Tibial artery (tissue), 4 donors: Measurements from ENCODE around the gene PCSK2.

Experiments
- DNase-seq, 2 donors: peaks; one replicate each; pipeline ENCODE4 v3.0.0-alpha.2; 2019
- H3K27ac ChIP-seq, 2 donors: fragments of 200-600 bp; sonication (generic) in 1 of 2; 1 replicate in 1 of 2; 2 replicates in 1 of 2; pipeline ENCODE4 v1.5.1; 2018 to 2019; ENCODE audit warnings: mild to moderate bottlenecking in 1 of 2
- H3K27me3 ChIP-seq, 2 donors: fragments of 200-600 bp; sonication (generic) in 1 of 2; one replicate each; pipeline versions ENCODE4 v1.5.1 to v1.6.0; 2016 to 2019
- H3K36me3 ChIP-seq, 3 donors: fragments of 200-600 bp; sonication (generic) in 2 of 3; one replicate each; pipeline ENCODE4 v1.5.1; 2016 to 2019; ENCODE audit warnings: mild to moderate bottlenecking in 2 of 3
- H3K4me1 ChIP-seq, 4 donors: fragments of 200-600 bp; sonication (generic) in 2 of 4; 1 replicate in 3 of 4; 2 replicates in 1 of 4; pipeline ENCODE4 v1.5.1; 2016 to 2019
- H3K4me3 ChIP-seq, 2 donors: fragments of 200-600 bp; sonication (generic) in 1 of 2; 1 replicate in 1 of 2; 2 replicates in 1 of 2; pipeline ENCODE4 v1.5.1; 2018 to 2019; ENCODE audit warnings: mild to moderate bottlenecking in 2 of 2
- H3K9me3 ChIP-seq, 3 donors: fragments of 200-600 bp; sonication (generic) in 1 of 3; one replicate each; pipeline ENCODE4 v1.5.1; 2016 to 2019
- CTCF ChIP-seq, 2 experiments: fragments of 200-600 bp in 1 of 2; fragments of 450-650 bp in 1 of 2; IDR thresholded peaks; one replicate each; pipeline ENCODE4 v1.5.1; 2017 to 2019; ENCODE audit warnings: antibody characterized with exemption in 2 of 2, mild to moderate bottlenecking in 1 of 2, moderate library complexity in 1 of 2
- intact Hi-C: fragments of 100-400 bp; cut with DNase I; formaldehyde crosslinking; loops from one replicate; pipeline ENCODE4 v1.15.0; 2023; ENCODE audit warnings: low total_unique reads

The PCSK2 gene

GRCh38 chr20:17226410-17227218 is at the start of gene PCSK2:
PCSK2 (plus strand) TSS chr20:17227040; CDS start chr20:17227306, 266 bp downstream.
- TF ChIP-seq CTCF (IDR thresholded peaks at IDR 0.05) = no peak
- no peak for DNase-seq
- Histone ChIP-seq H3K36me3 (no peaks in the 10 kb centered on the region), H3K27me3 (peaks cover 0 to 50% of the 10 kb centered on the region in 2 donors), H3K4me1 (peaks cover 0 to 18% (median 15%) of the 10 kb centered on the region in 4 donors), H3K9me3 (no peaks in the 10 kb centered on the region), H3K4me3 (peak within 1 kb of the TSS; percentile 40 to 50), H3K27ac (no peak within 1 kb of the TSS)
- intact Hi-C loops = no loop called here

GRCh38 chr20:17177341-17177740 is 49.5 kb upstream of the PCSK2 start:
- peaks cover 0 to 10% (median 6%) of the 10 kb centered on the region in 3 donors for H3K9me3 ChIP-seq
- H3K4me3 ChIP-seq = no peak overlapping the region
- no peak overlapping the region for H3K27ac ChIP-seq
- TF ChIP-seq CTCF (IDR thresholded peaks at IDR 0.05) = no peak
- no peaks in the 10 kb centered on the region for H3K27me3 ChIP-seq
- no peak for DNase-seq
- intact Hi-C loops = no loop called here
- no peaks in the 10 kb centered on the region for H3K36me3 ChIP-seq
- no peaks in the 10 kb centered on the region for H3K4me1 ChIP-seq

- Histone ChIP-seq H3K27ac (no peak overlapping the region), H3K36me3 (no peaks in the 10 kb centered on the region), H3K9me3 (peaks cover 0 to 10% (median 7%) of the 10 kb centered on the region in 3 donors), H3K4me3 (no peak overlapping the region), H3K4me1 (no peaks in the 10 kb centered on the region), H3K27me3 (no peaks in the 10 kb centered on the region)
- DNase-seq = no peak
- no peak for TF ChIP-seq CTCF (IDR thresholded peaks at IDR 0.05)
- intact Hi-C loops = no loop called here
These were observed 47.0 kb upstream of the PCSK2 start for GRCh38 chr20:17179840-17180239.

GRCh38 chr20:17189976-17190695 is 36.7 kb upstream of the PCSK2 start:
- Histone ChIP-seq H3K9me3 (no peaks in the 10 kb centered on the region), H3K36me3 (no peaks in the 10 kb centered on the region), H3K4me1 (no peaks in the 10 kb centered on the region), H3K4me3 (no peak overlapping the region), H3K27me3 (no peaks in the 10 kb centered on the region), H3K27ac (no peak overlapping the region)
- TF ChIP-seq CTCF (IDR thresholded peaks at IDR 0.05) = no peak
- intact Hi-C loops = no loop called here
- no peak for DNase-seq

GRCh38 chr20:17197041-17197440 is 29.8 kb upstream of the PCSK2 start:
- intact Hi-C loops = no loop called here
- no peaks in the 10 kb centered on the region for H3K36me3 ChIP-seq
- H3K9me3 ChIP-seq = no peaks in the 10 kb centered on the region
- TF ChIP-seq CTCF (IDR thresholded peaks at IDR 0.05) = no peak
- H3K4me3 ChIP-seq = no peak overlapping the region
- no peaks in the 10 kb centered on the region for H3K4me1 ChIP-seq
- H3K27me3 ChIP-seq = no peaks in the 10 kb centered on the region
- no peak overlapping the region for H3K27ac ChIP-seq
- no peak for DNase-seq
